Dedifferentiated amniotic fluid mesenchymal stem cell (primary cell): ENCODE measurements around the gene SEC11A.
"Not testable (repeated sequence)": the region's sequence is repeated elsewhere in the genome, so short reads cannot be mapped to it uniquely, and the experiment has no call there.

ENCODE experiments used
- DNase-seq: peaks from one replicate; pipeline ENCODE4 v3.0.0-alpha.2; 2016; ENCODE audit errors: extremely low spot score

Gene SEC11A

GRCh38 chr15:84716036-84716732 is at the start of gene SEC11A:
Gene SEC11A, minus strand, starts transcription at chr15:84716139. Its CDS starts 64 bp downstream, at chr15:84716075.
- peak; percentile 92 for DNase-seq

DNA sequence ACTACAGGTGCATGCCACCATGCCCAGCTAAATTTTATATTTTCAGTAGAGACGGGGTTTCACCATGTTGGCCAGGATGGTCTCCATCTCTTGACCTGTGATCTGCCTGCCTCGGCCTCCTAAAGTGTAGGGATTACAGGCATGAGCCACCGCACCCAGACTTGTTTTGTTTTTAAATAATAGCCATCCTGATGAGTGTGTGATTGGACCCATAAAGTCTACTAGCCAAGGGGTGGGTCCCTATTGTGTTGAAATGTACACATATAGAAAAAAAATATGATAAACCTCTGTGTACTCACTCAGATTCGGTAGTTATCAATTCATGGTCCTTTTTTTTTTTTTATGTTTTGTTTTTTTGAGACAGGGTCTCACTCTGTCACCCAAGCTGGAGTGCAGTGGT is 49.7 kb upstream of the SEC11A start:
- DNase-seq: no peak

DNA sequence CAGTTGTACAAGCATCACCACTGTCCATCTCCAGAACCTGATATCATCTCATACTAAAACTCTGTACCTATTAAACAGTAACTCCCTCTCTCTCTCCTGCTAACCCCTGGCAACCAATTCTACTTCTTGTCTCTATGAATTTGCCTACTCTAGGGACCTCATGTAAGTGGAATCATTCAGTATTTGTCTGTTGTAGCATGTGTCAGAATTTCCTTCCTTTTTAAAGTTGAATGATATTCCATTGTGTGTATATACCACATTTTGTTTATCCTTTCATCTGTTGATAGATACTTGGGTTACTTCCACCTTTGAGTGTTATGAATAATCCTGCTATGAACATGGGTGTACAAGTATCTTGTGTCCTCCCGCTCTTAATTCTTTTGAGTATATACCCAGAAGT is 49.0 kb upstream of the SEC11A start:
- no peak for DNase-seq

DNA sequence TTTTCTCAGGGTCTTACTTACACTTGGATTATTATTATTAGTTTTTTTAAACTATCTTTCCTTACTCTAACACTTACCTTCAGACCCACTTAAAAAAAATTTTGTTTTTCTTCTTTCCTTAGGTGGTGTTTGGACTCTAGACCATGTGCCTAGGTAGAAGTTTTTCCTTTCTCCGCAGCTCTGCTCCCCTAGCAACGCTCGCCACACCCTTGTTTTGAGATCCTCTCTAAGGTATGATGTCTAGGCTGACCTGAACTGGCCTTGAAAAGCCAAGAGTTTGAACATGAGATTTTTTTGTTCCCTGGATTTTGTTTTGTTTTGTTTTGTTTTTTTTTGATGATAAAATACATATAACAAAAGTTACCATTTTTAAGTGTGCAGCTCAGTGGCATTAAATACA is 48.6 kb upstream of the SEC11A start:
- DNase-seq: no peak

DNA sequence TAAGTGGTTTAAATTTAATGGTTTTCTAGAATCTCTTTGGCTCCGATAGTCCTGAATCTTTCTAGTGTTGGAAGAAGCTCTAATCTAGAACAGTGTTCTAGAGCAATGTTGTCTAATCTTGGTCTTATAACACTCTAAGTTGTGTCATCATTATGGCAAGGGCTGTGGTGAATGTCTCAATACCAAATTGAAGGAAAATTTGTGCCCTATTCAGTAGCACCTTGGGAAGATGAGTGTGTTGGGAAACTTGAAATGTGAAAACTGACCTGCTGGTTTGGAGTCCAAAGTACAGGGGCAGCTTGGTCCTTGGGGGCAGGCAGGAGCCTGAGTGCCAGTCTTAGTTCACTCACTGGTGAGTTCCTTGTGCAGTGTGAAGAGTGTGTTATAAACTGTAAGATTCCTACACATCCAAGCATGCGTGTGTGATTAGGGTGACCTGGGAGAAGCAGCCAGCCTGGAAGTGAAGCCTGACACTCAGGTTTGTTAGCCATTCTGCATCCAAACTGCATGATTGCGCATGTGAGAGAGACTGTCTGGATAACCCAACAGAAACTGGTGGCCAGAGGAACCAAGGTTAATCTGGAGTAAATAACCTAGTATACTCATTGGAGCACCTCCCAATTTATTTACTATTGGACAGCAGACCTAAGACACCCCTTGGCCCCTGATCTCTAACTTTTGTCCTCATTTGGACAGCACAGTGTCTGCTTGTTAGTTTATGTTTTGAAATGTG is 47.1 kb upstream of the SEC11A start:
- DNase-seq: no peak

- DNase-seq: no peak
Measured at GRCh38 chr15:84761607-84762131, 45.7 kb upstream of the SEC11A start.

DNA sequence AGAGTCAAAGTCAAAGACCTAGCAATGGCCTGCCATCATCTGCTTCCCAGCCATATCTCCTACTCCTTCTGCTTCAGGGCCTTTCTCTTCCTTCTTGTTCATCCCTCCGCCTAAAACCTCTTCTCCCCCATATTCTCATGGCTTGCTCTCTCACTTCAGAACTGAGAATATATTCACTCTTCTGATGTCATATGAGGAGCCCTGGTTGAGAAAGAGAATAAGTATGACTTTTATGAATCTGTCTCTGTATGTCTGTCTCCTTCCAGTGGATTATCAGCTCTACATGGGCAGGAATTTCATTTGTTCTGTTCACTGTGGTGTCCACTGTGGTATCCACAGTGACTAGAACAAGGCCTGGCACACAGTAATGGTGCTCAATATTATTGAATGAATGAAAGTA is 44.3 kb upstream of the SEC11A start:
- no peak for DNase-seq

- DNase-seq: no peak
Measured at GRCh38 chr15:84759018-84759417, 43.1 kb upstream of the SEC11A start.

- no peak for DNase-seq
Measured at GRCh38 chr15:84755736-84756527, 40.0 kb upstream of the SEC11A start.

GRCh38 chr15:84754889-84755288 is 39.0 kb upstream of the SEC11A start:
- not testable (repeated sequence) for DNase-seq

DNA sequence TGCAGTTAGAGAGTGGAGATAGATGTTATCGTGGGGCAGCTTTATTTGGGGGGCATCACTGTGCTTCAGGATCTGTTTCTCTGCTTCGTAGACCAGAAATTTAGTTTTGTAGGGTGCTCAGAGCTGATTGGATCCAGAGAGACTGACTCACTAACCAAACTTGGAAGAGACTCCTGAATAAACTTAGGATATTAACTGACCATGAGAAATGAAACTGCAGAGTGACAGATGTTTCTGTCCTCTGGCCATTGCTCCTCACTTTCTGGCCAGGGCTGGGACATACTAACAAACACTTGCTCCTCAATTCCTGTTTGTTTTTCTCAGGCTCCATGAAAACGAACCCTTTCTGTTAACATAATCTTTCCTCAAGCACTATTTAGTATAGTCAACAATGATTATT is 36.8 kb upstream of the SEC11A start:
- DNase-seq: peak; percentile 22

DNA sequence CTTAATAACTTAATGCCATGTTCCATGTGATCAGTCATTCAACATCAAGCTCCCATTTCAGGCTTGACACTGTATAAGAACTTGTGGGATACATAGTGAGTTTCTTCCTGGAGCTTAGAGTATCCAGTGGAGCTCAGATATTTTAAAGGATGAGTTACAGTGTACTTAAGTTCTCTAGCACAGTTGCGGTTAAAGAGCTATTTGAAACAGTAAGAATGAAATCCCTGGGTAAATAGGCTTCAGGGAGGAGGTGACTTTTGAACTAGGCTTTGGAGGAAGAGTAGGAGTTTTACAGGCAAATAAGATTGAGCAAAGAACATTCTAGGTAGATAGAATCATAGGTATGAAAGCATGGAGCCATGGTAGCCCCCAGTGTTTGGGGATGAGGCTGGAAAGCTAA is 36.3 kb upstream of the SEC11A start:
- no peak for DNase-seq

GRCh38 chr15:84751721-84752120 is 35.8 kb upstream of the SEC11A start:
- not testable (repeated sequence) for DNase-seq

DNA sequence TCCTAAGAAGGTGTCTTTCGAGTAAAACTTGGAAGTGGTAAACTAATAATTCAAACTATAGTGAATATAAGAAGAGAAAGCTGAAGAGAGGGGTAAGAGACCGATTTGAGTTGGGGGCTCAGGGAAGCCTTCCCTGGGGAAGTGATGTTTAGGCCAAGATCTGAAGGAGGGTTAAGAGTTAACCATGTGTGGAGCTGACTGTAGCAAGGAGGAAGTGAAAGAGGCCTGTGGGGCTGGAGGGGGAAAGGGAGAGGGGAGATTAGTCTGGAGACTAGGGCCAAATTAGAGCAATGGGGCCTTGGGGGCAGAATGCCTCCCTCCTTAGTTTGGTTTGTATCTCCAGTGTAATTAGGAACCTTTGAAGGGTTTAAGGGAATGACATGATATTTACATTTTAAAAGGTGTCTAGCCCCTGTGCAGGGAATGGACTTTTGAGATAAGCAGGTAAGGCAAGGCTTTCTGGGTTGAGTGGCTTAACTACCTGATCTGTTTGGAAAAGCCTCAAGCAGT is 34.7 kb upstream of the SEC11A start:
- no peak for DNase-seq

GRCh38 chr15:84749111-84749991 is 33.4 kb upstream of the SEC11A start:
- DNase-seq: no peak

DNA sequence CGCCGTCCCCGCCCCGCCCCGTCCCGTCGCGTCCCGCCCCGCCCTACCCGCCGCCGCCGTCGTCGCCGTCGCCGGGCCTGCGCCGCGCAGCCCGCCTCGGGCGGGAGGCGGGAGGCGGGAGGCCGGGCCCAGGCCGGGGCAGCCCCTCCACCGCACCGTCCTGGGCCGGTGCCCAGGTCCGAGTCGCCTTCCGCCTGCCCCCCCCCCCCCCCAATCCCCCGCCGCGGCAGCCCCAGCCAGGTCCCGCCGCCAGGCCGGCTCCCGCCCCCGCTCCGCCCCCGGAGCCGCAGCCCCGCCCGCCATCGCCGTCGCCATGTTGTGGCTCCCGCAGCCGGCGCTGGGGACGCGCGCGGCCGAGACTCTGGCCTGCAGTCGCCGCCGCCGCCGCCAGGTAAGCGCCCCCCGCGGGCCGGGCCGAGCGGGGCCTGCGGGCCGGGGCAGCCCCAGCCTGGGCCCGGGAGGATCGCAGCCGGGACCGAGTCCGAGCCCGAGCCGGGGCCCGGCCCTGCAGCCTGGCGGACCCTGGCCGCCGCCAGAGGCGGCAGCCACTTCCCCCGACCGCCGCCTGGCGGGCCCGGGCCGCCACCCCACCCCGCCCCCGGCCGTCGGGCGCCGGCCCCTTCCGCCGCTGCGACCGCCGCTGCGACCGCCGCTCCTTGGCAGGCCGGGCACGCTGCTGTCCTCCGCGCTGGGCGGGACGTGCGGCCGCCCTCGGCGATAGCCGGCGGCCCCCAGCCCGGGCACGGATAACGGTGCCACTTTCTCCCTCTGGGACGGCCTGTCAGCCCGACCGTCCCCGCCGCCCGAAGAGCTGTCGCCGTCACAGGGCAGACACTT is 32.6 kb upstream of the SEC11A start, which contains the start of gene ZNF592:
TSS of gene ZNF592 (plus strand) at position 319 of the 837 bp plus-strand sequence. CDS start 34,084 bp downstream, outside the sequence.
- peak; percentile 38 for DNase-seq

DNA sequence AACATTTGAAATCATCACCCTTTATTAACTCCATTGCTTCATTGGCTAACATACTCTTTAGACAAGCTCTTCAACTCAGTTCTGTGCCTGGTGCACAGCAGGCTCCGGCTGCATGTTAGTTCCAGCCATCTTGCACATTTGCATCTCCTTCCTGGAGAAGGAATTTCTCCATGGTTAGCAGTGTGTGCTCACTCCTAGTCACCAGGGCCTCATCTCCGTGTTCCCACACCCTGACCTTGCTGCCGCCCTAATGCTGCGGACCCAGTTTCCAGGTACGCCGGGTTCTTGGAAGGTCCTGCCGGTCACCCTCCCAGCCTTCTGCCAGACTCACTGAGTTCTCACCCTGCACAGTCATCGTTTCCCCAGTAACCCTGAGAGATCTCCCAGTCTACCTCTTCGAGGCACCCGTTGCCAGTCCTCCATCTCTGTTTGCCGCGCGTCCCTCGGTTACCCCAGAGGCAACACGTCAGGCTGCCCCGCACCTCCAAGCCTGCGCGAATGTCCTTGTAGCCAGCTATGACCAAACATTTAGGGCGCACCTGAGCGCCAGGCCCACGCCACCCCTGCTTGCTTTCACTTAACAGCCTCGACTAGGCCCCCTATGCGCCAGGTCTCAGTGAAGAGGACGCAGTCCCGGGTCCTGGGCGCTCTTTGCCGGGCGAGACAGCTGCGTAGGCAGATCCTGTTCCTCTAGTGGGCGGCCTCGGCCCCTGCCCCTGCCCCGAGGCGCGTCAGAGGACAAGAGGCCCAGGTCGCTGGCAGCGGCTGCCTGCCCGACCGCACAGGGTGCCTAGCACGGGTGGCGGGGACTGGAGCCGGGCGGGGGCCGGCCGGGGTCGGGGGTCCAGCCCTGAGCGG is 31.7 kb upstream of the SEC11A start:
- DNase-seq: peak; percentile 24

DNA sequence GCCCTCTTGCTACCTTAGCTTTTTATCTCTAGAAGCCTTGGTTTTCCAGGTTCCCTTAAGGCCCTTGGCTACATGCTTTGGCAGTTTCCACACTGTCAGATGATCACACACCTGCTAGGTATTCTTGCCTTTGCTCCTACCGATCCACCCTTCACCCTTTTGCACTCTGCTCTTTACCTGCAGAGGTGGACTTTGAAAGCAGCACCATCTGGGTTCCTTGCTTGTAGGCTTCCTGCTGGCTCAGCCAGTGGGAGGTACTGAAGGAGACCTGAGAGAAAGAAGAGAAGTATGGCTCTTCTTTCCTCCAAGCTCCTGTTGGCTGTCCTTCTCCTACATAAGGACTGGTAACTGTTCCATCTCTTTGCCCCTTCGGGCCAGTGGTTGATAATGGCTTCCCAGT is 25.2 kb upstream of the SEC11A start:
- no peak for DNase-seq

GRCh38 chr15:84740691-84741090 is 24.8 kb upstream of the SEC11A start:
- no peak for DNase-seq
